HepG2 (cell line): ENCODE data around the gene TACO1.
A peak's percentile ranks its signal among the peaks of the same experiment; 100 is the strongest.

Experiments
- CTCF ChIP-seq: sonication (generic); formaldehyde crosslinking; IDR thresholded peaks from 2 replicates; pipeline ENCODE4 v1.5.0; 2020; ENCODE audit warnings: mild to moderate bottlenecking, missing genetic modification reagents, moderate library complexity
- ZNF780A ChIP-seq: sonication (generic); formaldehyde crosslinking; IDR thresholded peaks from 2 replicates; pipeline ENCODE4 v1.8.0; 2022; ENCODE audit warnings: mild to moderate bottlenecking, missing genetic modification reagents, moderate library complexity

DNA sequence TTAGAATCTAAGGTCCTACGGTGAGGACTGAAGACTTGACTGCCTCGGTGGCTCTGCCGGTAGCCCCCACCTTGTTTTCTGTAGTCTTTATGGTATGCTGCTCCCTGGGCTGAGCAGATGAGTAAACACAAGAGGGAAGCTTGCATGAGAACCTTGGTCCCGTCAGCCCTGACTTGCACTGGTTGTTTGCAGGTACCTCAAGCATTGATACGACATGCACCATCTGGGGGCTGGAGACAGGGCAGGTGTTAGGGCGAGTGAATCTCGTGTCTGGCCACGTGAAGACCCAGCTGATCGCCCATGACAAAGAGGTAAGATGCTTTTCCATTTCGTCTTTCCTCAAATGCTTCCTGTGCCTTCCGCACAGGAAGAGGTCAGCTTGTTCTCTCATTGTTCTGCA lies 21.1 kb upstream of the TACO1 start:
- TF ChIP-seq CTCF (CRISPR knock-in tag), result peak; percentile 31; the same call in 1 of the 2 replicates
- no peak for TF ChIP-seq ZNF780A (CRISPR knock-in tag)
